ENCODE results near the gene LAMP1.

DNA sequence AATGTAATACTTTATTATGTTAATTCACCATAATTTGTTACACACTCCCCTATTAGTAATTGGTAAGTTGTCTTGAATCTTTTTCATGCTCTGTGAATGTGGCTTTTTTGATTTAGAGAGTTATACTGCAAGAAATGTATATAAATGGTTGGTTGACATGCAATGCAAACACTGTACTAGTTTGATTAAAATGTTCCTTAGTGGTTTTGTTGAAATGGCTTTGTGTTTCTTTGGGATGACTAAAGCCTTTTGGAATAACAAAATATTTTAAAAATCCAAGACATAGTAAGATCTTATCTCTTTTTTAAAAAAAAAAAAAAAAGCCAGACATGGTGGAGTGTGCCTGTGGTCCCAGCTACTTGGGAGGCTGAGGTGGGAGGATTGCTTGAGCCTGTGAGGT is 10.5 kb downstream of the LAMP1 start:
- TF ChIP-seq EZH2phosphoT487 (IDR thresholded peaks at IDR 0.05; ENCODE audit: borderline replicate concordance, low read depth) (no peak), NRF1 (IDR thresholded peaks at IDR 0.05; ENCODE audit: low read depth, low read length) (no peak), YY1 (IDR thresholded peaks at IDR 0.05; ENCODE audit: low read depth) (no peak), PBX3 (IDR thresholded peaks at IDR 0.05) (no peak), ELF1 (IDR thresholded peaks at IDR 0.05) (no peak), RFX5 (IDR thresholded peaks at IDR 0.05; ENCODE audit: low read length) (no peak)
- TF ChIP-seq, protein P1, sequence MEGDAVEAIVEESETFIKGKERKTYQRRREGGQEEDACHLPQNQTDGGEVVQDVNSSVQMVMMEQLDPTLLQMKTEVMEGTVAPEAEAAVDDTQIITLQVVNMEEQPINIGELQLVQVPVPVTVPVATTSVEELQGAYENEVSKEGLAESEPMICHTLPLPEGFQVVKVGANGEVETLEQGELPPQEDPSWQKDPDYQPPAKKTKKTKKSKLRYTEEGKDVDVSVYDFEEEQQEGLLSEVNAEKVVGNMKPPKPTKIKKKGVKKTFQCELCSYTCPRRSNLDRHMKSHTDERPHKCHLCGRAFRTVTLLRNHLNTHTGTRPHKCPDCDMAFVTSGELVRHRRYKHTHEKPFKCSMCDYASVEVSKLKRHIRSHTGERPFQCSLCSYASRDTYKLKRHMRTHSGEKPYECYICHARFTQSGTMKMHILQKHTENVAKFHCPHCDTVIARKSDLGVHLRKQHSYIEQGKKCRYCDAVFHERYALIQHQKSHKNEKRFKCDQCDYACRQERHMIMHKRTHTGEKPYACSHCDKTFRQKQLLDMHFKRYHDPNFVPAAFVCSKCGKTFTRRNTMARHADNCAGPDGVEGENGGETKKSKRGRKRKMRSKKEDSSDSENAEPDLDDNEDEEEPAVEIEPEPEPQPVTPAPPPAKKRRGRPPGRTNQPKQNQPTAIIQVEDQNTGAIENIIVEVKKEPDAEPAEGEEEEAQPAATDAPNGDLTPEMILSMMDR (IDR thresholded peaks at IDR 0.05) = no peak
